Trophoblast cell (in vitro differentiated cells and primary cell): ENCODE results near the gene ATP8B2.

Experiments used
- DNase-seq, 2 donors: peaks; one replicate each; pipeline ENCODE4 v3.0.0-alpha.2; 2016
- H2AFZ ChIP-seq: 2 replicates; pipeline ENCODE4 v1.6.1; 2013; ENCODE audit warnings: low read length, moderate library complexity, mild to moderate bottlenecking; ENCODE audit not compliant: insufficient read depth, poor library complexity
- H2AK5ac ChIP-seq: 2 replicates; pipeline ENCODE4 v1.6.1; 2013; ENCODE audit warnings: mild to moderate bottlenecking, low read length
- H2BK120ac ChIP-seq: 2 replicates; pipeline ENCODE4 v1.6.1; 2013; ENCODE audit warnings: low read length, mild to moderate bottlenecking, moderate library complexity; ENCODE audit not compliant: insufficient read depth, poor library complexity
- H2BK12ac ChIP-seq: 2 replicates; pipeline ENCODE4 v1.6.1; 2013; ENCODE audit warnings: mild to moderate bottlenecking, low read length, moderate library complexity
- H2BK5ac ChIP-seq: 2 replicates; pipeline ENCODE4 v1.6.1; 2013; ENCODE audit warnings: low read length, low read depth, moderate library complexity, mild to moderate bottlenecking; ENCODE audit not compliant: poor library complexity
- H3K14ac ChIP-seq: 2 replicates; pipeline ENCODE4 v1.6.1; 2013; ENCODE audit warnings: mild to moderate bottlenecking, low read length
- H3K18ac ChIP-seq: 2 replicates; pipeline ENCODE4 v1.6.1; 2013; ENCODE audit warnings: mild to moderate bottlenecking, low read length
- H3K23ac ChIP-seq: 2 replicates; pipeline ENCODE4 v1.6.1; 2013; ENCODE audit warnings: low read length
- H3K27ac ChIP-seq: 2 replicates; pipeline ENCODE4 v1.5.1; 2013; ENCODE audit warnings: low read depth, mild to moderate bottlenecking, inconsistent platforms, low read length, moderate library complexity
- H3K27me3 ChIP-seq: 2 replicates; pipeline ENCODE4 v1.6.1; 2013; ENCODE audit warnings: inconsistent platforms, mild to moderate bottlenecking, low read length, moderate library complexity; ENCODE audit not compliant: insufficient read depth
- H3K36me3 ChIP-seq, 2 experiments: 1 replicate in 1 of 2; 2 replicates in 1 of 2; pipeline ENCODE4 v1.6.1; 2013; ENCODE audit warnings: low read length in 2 of 2, mild to moderate bottlenecking in 2 of 2, moderate library complexity in 1 of 2; ENCODE audit not compliant: insufficient read depth in 2 of 2, control insufficient read depth in 1 of 2
- H3K4ac ChIP-seq: 2 replicates; pipeline ENCODE4 v1.6.1; 2013; ENCODE audit warnings: low read depth, mild to moderate bottlenecking, low read length, moderate library complexity
- H3K4me1 ChIP-seq, 2 experiments: 1 replicate in 1 of 2; 2 replicates in 1 of 2; pipeline ENCODE4 v1.6.1; 2013; ENCODE audit warnings: low read length in 2 of 2, mild to moderate bottlenecking in 2 of 2, moderate library complexity in 1 of 2; ENCODE audit not compliant: insufficient read depth in 2 of 2, control insufficient read depth in 1 of 2
- H3K4me2 ChIP-seq: 2 replicates; pipeline ENCODE4 v1.6.1; 2013; ENCODE audit warnings: inconsistent platforms, mild to moderate bottlenecking, low read length, moderate library complexity
- H3K4me3 ChIP-seq: 2 replicates; pipeline ENCODE4 v1.5.1; 2013; ENCODE audit warnings: mild to moderate bottlenecking, low read depth, low read length, inconsistent platforms
- H3K79me1 ChIP-seq: one replicate; pipeline ENCODE4 v1.6.1; 2013; ENCODE audit warnings: low read length
- H3K79me2 ChIP-seq: 2 replicates; pipeline ENCODE4 v1.6.1; 2013; ENCODE audit warnings: low read length, mild to moderate bottlenecking; ENCODE audit not compliant: control insufficient read depth, insufficient read depth, poor library complexity
- H3K9ac ChIP-seq: 2 replicates; pipeline ENCODE4 v1.6.1; 2013; ENCODE audit warnings: mild to moderate bottlenecking, low read length
- H3K9me3 ChIP-seq: 2 replicates; pipeline ENCODE4 v1.6.1; 2013; ENCODE audit warnings: low read depth, mild to moderate bottlenecking, control low read depth, inconsistent platforms, low read length; ENCODE audit not compliant: insufficient read depth
- H4K12ac ChIP-seq: 2 replicates; pipeline ENCODE4 v1.6.1; 2013; ENCODE audit warnings: low read depth, mild to moderate bottlenecking, low read length, moderate library complexity
- H4K8ac ChIP-seq: 2 replicates; pipeline ENCODE4 v1.6.1; 2013; ENCODE audit warnings: low read depth, mild to moderate bottlenecking, low read length, moderate library complexity
- H4K91ac ChIP-seq: one replicate; pipeline ENCODE4 v1.6.1; 2013; ENCODE audit warnings: low read depth, mild to moderate bottlenecking, low read length, moderate library complexity
- WGBS: extraction: QIAGEN DNeasy Blood & Tissue Kit; methylation state at CpG from one replicate; pipeline ENCODE4 v1.1.7; 2013; ENCODE audit warnings: missing lambda C conversion rate; ENCODE audit not compliant: insufficient read length, insufficient coverage; ENCODE audit errors: extremely low coverage; 5-methylcytosine and 5-hydroxymethylcytosine counted together

The ATP8B2 gene

GRCh38 chr1:154346276-154346917 lies 21.1 kb downstream of the ATP8B2 start:
- Histone ChIP-seq H3K79me2 (no peaks in the 10 kb centered on the region), H3K4me2 (no peak overlapping the region), H3K27ac (no peak overlapping the region), H2BK120ac (no peak overlapping the region), H3K9ac (no peak overlapping the region), H3K4me1 (peaks cover 0 to 4% of the 10 kb centered on the region in 2 experiments), H4K91ac (no peak overlapping the region), H2AFZ (no peak overlapping the region), H4K8ac (no peak overlapping the region), H3K23ac (no peak overlapping the region), H3K14ac (no peak overlapping the region), H2BK5ac (no peak overlapping the region), H2AK5ac (no peak overlapping the region), H2BK12ac (no peak overlapping the region), H4K12ac (no peak overlapping the region), H3K79me1 (no peaks in the 10 kb centered on the region), H3K4ac (no peak overlapping the region), H3K27me3 (no peaks in the 10 kb centered on the region), H3K18ac (no peak overlapping the region), H3K4me3 (no peak overlapping the region), H3K36me3 (peaks cover 54 to 56% of the 10 kb centered on the region in 2 experiments), H3K9me3 (peaks cover 1% of the 10 kb centered on the region)
- no CpG with 5 or more reads among the region's 15 CpGs for WGBS
- DNase-seq, result no peak

DNA sequence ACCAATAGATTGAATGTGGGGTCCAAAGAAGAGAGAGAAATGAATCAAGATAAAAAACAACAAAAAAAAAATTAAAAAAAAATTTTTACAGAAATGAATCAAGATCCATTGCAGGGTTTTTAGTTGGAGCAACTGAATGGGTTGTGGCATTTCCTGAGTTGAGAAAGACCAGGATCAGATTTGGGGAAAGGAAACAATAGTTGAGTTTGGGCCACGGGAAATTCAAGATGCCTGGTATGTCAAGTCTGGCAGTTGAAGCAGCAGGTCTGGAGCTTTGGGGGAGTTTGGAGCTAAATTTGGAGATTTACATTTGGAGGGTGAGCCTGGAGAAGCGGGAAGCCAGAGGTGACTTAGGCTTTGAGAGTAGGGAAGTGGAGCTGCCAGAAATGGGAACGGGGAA lies 22.6 kb downstream of the ATP8B2 start:
- Histone ChIP-seq H3K14ac (no peak overlapping the region), H4K8ac (no peak overlapping the region), H2BK12ac (no peak overlapping the region), H3K4ac (no peak overlapping the region), H3K23ac (no peak overlapping the region), H2AK5ac (no peak overlapping the region), H3K4me3 (no peak overlapping the region), H2BK5ac (no peak overlapping the region), H3K36me3 (peaks cover 45 to 50% of the 10 kb centered on the region in 2 experiments), H2AFZ (no peak overlapping the region), H4K91ac (no peak overlapping the region), H3K4me1 (peaks cover 8 to 12% of the 10 kb centered on the region in 2 experiments), H3K79me2 (no peaks in the 10 kb centered on the region), H4K12ac (no peak overlapping the region), H3K79me1 (no peaks in the 10 kb centered on the region), H3K18ac (no peak overlapping the region), H3K9me3 (peaks cover 1% of the 10 kb centered on the region), H3K27ac (no peak overlapping the region), H3K4me2 (no peak overlapping the region), H3K9ac (no peak overlapping the region), H3K27me3 (no peaks in the 10 kb centered on the region), H2BK120ac (no peak overlapping the region)
- WGBS, result no CpG with 5 or more reads among the region's 3 CpGs
- no peak for DNase-seq

GRCh38 chr1:154348429-154349076 lies 23.2 kb downstream of the ATP8B2 start:
- Histone ChIP-seq H3K9me3 (peaks cover 1% of the 10 kb centered on the region), H3K4me2 (no peak overlapping the region), H2BK120ac (no peak overlapping the region), H3K79me1 (no peaks in the 10 kb centered on the region), H3K27ac (no peak overlapping the region), H2AFZ (no peak overlapping the region), H3K4me1 (peaks cover 14 to 17% of the 10 kb centered on the region in 2 experiments), H3K27me3 (no peaks in the 10 kb centered on the region), H3K4ac (no peak overlapping the region), H3K9ac (no peak overlapping the region), H2AK5ac (no peak overlapping the region), H3K79me2 (no peaks in the 10 kb centered on the region), H3K14ac (no peak overlapping the region), H3K23ac (no peak overlapping the region), H3K4me3 (no peak overlapping the region), H2BK12ac (no peak overlapping the region), H3K36me3 (peaks cover 40 to 46% of the 10 kb centered on the region in 2 experiments), H2BK5ac (no peak overlapping the region), H4K8ac (no peak overlapping the region), H4K91ac (no peak overlapping the region), H4K12ac (no peak overlapping the region), H3K18ac (no peak overlapping the region)
- no CpG with 5 or more reads among the region's 27 CpGs for WGBS
- no peak for DNase-seq

DNA sequence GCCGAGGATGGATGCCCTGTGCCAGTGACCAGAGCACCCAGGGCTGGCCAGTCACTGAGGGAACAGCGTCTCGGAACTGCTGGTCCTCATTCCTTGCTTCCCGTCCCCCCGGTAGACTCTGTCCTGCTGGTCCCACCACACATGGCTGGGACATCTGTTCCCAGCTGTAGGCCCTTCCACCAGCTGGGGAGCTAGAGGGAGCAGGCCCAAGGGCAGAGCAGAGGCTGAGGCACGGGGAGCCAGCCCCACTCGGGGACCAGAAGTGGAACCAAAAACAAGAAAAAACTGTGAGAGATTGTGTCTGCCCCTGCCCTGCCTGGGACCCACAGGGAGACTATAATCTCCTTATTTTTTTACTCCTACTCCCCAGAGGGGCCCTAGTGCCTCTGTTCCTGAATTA lies 23.8 kb downstream of the ATP8B2 start:
- Histone ChIP-seq H3K4me1 (peaks cover 17 to 22% of the 10 kb centered on the region in 2 experiments), H3K36me3 (peaks cover 35 to 40% of the 10 kb centered on the region in 2 experiments), H2BK120ac (no peak overlapping the region), H3K9ac (no peak overlapping the region), H4K12ac (no peak overlapping the region), H3K23ac (no peak overlapping the region), H2AK5ac (no peak overlapping the region), H3K14ac (no peak overlapping the region), H3K4me2 (no peak overlapping the region), H3K79me1 (no peaks in the 10 kb centered on the region), H3K18ac (no peak overlapping the region), H3K79me2 (no peaks in the 10 kb centered on the region), H3K27ac (no peak overlapping the region), H3K4me3 (no peak overlapping the region), H3K9me3 (no peaks in the 10 kb centered on the region), H2AFZ (no peak overlapping the region), H4K8ac (no peak overlapping the region), H2BK5ac (no peak overlapping the region), H4K91ac (no peak overlapping the region), H2BK12ac (no peak overlapping the region), H3K27me3 (no peaks in the 10 kb centered on the region), H3K4ac (no peak overlapping the region)
- no peak for DNase-seq
- no CpG with 5 or more reads among the region's 7 CpGs for WGBS
